Thyroid gland (tissue), 4 donors: ENCODE measurements around the gene DPEP1.

Experiments used
- CTCF ChIP-seq, 6 experiments: fragments of 200-600 bp in 3 of 6; fragments of 450-650 bp in 3 of 6; sonication (generic) in 3 of 6; IDR thresholded peaks; one replicate each; pipeline ENCODE4 v1.5.1; 2016 to 2019; ENCODE audit warnings: antibody characterized with exemption in 6 of 6, mild to moderate bottlenecking in 2 of 6, inconsistent platforms in 1 of 6, moderate library complexity in 1 of 6
- POLR2A ChIP-seq, 2 donors: fragments of 450-650 bp; IDR thresholded peaks; one replicate each; pipeline ENCODE4 v1.6.1; 2017; ENCODE audit warnings: antibody characterized with exemption in 2 of 2, mild to moderate bottlenecking in 2 of 2, moderate library complexity in 1 of 2

- TF ChIP-seq CTCF (IDR thresholded peaks at IDR 0.05) (no peak), POLR2A (IDR thresholded peaks at IDR 0.05) (no peak)
Measured at GRCh38 chr16:89586853-89587252, 26.6 kb upstream of the DPEP1 start.
